ENCODE data around the gene MT1H.
"Not testable (repeated sequence)": the region's sequence is repeated elsewhere in the genome, so short reads cannot be mapped to it uniquely, and the experiment has no call there.

MT1H gene

DNA sequence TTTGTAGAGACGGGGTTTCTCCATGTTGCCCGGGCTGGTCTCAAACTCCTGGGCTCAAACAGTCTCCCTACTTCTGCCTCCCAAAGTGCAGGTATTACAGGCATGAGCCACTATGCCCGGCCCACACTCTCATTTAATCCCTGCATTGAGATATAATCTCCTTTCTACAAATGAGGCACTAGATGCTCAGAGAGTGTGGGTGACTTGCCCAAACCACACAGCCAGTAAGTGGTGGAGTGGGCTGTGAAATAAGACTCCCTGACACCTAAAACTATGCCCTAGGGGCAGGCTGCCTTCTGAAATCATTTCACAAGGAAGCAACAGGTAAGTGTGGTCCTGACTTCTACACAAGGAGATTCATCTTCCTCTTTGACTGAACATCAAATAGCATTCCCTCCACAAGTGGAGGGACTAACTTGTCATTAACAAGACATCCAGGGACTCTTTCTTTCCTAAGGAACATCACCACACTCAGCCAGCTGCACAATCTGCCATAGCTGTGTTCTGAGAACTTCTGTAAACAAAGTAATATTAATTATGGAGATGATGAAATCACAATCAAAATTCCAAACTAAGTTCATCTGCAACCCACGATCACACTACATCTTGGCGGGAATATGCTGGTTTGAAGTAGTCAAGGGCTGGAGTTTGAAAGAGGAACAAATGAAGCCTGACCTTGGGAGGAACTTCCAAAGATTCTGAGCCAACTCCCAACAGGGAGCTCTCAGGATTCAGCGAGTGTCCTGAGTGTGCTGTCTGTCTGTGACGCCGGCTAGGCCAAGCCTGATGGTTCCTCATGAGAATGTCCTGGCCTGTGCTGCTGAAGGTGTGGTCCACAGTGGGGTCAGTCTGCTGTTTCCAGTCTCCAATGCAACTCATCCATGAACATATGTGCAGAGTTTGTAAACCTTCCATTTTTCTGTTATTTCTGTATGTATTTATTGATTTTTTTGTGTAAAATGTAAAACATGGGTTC, 4.0 kb upstream of the MT1H start:
- DNase-seq: not testable (repeated sequence)

DNA sequence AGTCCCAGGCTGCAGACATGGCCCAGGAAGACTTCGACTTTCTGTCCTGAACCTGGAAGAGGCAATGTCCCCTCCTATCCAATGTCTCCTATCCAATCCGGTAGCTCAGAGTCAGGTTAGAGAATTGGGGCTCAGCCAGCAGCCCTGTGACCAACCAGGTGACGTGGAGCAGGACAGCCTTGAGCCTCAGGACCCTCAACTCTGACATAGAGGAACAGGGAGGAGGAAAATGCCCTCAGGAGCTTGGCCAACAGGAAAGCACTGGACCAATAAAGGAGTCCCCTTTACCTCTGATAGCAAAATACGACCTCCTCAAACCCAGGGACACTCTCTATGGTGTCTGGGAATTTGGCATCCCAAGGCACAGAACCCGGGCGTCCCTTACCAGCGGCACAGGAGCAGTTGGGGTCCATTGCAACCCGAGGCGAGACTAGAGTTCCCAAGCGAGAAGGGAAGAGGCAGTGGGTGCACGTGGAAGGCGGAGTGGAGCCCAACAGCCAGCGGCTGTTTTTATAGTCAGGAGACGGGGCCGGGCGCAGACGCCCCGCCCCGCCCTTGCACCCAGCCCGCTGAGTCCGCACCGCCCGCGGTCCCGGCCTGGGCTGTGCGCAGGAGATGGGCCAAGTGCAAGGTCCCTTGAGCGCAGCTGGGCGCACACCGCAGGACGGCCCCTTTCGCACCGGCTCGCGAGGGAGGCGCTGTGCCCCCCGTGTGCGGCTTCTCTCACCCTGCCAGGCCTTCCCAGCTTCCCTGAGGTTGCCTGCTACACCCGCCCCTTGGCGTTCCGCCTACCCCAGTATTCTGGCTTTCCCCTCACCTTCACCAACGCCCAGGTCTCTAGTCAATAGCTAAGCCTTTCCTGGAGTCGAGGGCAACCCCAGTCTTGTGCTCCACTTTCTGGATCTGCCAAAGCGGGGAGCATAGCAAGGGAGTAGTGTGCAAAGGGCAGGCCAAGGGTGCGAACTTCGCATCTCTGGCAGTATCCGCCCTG, 1.7 kb upstream of the MT1H start, which contains the start of gene MT1G:
MT1G (minus strand) TSS at position 485 of the 991 bp plus-strand sequence; CDS start at position 413, 72 bp downstream.
- DNase-seq: no peak

DNA sequence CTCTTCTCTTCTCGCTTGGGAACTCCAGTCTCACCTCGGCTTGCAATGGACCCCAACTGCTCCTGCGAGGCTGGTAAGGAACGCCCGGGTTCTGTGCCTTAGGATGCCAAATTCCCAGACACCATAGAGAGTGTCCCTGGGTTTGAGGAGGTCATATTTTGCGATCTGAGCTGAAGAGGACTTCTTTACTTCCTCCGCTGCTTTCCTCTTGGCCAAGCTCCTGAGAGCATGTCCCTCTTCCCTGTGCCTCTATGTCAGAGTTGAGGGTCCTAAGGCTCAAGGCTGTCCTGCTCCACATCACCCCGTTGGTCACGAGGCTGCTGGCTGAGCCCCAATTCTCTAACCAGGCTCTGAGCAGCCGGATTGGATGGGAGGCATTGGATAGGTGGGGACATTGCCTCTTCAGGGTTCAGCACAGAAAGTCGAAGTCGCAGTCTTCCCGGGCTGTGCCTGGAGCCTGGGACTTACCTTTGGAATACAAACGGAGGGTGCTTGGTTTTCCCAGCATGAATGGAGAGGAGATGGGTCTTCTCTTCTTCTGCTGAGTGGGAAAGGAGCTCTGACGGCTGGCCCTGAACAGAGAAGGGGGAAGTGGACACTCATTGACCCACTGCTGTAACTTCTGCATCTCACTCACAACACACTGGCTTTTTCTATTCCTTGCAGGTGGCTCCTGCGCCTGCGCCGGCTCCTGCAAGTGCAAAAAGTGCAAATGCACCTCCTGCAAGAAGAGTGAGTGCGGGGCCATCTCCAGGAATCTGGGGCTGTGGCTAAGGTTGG, 416 bp downstream of the MT1H start:
- DNase-seq: no peak

DNA sequence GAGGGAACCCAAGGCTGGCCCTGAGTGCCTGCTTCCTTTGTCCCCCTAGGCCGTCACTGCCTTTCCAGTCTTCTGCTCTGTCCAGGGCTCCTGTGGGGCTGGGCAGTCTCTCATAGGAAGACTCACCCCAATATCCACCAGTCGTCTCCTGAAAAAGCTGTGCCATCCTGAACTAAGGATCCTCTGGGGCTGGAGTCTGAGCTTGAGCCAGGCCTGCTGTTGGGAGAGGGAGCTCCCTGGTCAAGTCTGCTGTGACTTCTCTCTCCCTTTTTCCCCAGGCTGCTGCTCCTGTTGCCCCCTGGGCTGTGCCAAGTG, 963 bp downstream of the MT1H start:
- DNase-seq: no peak

DNA sequence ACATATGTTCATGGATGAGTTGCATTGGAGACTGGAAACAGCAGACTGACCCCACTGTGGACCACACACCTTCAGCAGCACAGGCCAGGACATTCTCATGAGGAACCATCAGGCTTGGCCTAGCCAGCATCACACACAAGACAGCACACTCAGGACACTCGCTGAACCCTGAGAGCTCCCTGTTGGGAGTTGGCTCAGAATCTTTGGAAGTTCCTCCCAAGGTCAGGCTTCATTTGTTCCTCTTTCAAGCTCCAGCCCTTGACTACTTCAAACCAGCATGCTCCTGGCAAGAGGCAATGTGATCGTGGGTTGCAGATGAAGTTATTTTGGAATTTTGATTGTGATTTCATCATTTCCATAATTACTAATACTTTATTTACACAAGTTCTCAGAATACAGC, 2.1 kb downstream of the MT1H start:
- DNase-seq: peak; percentile 13

DNA sequence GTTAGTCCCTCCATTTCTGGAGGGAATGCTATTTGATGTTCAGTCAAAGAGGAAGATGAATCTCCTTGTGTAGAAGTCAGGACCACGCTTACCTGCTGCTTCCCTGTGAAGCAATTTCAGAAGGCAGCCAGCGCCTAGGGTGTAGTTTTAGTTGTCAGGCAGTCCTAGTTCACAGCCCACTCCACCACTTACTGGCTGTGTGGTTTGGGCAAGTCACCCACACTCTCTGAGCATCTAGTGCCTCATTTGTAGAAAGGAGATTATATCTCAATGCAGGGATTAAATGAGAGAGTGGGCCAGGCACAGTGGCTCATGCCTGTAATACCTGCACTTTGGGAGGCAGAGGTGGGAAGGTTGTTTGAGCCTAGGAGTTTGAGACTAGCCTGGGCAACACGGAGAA, 2.6 kb downstream of the MT1H start:
- not testable (repeated sequence) for DNase-seq

DNA sequence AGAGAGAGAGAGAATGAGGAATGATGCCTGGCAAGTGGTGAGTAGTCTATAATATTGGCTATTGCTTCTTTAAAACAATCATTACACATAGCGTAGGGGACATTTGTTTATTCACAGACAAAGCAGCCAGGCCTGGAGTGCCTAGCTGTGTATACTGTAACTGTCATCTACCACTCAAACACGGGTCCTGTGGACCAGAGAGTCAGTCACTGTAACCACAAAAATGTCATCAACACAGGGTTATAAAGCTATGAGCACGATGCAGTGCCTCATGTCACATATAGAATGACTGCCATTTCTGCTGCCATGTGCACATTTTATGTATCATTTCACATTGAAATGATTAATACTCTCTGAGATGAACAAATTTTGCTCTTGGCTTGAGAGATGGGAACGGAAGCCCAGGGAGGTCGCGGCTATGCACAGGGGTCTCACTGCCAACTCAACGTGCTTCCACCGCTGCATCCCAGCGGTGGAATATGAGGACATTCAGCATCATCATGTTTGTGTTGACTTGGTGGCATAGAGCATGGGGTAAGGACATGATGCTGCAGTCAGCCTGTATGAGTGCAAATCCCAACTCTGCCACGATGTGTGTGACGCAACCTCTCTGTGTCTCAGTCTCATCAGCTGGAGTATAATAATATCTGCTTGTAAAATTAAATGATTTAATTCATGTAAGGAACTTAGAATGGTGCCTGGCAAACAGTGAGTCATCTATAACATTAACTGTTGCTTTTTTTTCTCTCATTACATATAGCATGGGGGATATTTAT, 3.3 kb downstream of the MT1H start:
- peak; percentile 28 for DNase-seq

DNA sequence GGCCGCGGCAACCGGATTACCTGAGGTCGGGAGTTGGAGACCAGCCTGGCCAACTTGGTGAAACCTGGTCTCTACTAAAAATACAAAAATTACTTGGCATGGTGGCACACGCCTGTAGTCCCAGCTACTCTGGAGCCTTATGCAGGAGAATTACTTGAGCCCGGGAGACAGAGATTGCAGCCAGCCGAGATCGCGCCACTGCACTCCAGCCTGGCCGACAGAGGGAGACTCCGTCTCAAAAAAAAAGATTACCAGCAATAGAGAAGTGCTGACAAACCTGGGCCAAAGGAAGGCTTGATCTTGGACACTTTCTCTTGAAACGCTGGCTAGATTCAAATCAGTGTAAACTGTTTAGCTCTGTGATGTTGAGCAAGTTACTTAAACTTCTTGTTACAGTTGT, 4.3 kb downstream of the MT1H start:
- DNase-seq: peak; percentile 42

DNA sequence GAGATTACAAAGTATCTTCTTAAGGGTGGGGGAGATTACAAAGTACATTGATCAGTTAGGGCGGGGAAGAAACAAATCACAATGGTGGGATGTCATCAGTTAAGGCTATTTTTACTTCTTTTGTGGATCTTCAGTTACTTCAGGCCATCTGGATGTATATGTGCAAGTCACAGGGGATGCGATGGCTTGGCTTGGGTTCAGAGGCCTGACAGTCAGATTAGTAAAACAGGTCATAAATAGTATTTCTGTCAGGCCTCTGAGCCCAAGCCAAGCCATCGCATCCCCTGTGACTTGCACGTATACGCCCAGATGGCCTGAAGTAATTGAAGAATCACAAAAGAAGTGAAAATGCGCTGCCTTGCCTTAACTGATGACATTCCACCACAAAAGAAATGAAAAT, 5.0 kb downstream of the MT1H start:
- DNase-seq: peak; percentile 68

DNA sequence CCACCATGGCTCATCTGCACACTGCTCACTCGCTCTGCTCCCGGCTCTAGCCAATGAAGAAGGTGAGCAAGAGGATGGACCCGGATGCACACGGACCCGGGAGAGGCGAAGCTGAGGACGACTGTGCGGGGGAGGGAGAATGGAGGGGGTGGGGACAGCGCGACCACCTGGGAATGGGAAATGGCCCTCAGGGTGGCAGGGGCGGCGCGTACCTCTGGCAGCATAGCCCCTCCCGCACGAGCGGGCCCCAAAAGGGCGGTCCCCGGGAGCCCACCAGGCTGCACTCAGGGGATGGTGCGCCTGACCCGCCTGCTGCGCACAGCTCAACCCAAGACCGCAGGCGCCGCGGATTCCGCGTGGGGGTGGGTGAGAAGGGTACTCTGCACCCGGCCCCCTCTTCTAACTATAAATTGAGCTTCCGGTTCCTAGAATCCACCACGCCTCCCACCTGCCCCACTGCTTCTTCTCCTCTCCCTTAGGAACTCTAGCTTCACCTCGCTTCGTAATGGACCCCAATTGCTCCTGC, 6.1 kb downstream of the MT1H start:
- DNase-seq: no peak

DNA sequence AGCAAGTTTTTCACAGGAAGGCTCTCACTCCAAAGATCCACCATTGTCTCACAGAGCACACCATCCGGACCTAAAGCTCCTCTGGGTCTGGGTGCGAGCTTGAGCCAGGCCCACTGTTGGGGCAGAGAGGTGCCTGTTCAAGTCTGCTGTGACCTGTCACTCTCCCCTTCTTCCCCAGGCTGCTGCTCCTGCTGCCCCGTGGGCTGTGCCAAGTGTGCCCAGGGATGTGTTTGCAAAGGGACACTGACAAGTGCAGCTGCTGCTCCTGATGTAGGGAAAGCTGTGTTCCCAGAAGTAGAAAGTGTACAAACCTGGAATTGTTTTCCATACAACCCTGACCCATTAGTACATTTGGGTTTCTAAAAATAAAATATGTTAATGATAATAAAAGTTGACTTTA, 7.9 kb downstream of the MT1H start:
- DNase-seq: no peak

DNA sequence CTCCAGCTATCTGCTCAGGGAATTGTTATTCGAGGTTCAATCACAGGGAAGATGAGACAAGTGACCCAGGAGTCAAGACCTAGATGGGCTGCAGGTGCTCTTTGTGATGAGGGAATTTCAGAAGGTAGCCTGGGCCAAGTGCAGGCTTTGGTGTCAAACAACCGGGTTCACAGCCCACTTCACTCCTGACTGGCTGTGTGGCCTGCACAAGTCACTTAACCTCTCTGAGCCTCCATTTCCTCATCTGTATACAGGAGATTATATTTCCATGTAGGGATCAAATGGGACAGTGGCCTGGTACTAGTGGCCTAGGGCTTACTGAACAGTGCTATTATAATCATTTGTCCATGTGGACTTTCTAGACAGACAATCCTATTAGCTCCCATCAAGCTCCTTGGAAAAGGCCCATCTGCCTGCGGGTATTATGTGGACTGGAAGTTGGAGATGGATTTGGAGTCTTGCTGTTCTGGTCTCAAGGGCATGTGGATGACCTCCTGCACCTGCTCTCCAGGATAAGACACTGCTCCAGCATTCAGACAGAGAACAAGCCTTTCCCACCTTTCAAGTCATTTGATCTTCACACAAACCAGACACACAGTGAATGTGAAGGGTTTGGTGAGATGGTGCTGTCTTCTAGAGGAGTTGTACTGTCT, 9.6 kb downstream of the MT1H start:
- DNase-seq: no peak

DNA sequence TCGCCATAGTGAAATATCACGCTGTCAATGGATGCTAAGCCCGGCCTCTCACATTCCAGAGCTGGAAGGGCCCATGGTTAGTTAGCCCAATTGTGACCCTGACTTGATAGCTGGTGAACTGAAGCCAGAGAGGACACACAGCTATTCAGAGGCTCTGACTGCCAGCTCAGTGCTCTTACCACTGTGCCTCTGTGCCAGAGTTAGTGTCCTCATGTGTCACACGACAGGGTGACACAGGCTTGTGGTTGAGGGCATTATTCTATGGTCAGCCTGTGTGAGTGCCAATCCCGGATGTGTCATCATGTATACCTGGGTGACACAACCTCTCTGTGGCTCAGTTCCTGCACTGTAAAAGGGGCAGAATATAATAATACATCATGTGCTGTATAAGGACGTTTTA, 10.2 kb downstream of the MT1H start:
- DNase-seq: no peak

DNA sequence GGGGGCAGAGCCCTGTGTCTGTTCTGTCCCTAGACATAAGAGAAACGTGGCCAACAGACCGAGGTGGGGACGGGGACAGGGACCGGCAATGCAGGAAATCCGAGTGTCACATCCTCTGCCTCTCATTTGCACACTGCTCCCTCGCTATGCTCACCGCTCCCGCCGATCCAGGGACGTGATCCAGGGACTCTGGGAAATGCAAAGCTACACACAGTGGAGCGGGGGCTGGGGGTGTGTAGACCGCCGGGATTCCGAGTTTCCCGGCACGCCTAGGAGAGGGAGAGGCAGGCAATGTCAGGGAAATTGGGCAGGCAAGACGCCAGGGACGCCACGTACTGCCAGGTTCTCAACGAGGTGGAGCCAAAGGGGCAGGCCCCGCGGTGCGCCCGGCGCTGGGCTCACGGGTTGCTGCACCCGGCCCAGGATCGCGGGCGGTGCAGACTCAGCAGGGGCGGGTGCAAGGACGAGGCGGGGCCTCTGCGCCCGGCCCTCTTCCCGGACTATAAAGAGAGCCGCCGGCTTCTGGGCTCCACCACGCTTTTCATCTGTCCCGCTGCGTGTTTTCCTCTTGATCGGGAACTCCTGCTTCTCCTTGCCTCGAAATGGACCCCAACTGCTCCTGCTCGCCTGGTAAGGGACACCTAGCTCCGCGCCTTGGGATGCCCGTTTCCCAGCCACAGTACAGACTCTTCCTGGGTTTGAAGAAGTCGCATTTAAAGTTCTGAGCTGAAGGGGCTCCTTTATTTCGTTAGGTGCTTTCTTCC, 12.5 kb downstream of the MT1H start, which contains the start of gene MT1X:
MT1X (plus strand) TSS at position 532 of the 764 bp plus-strand sequence; CDS start at position 603, 71 bp downstream.
- peak; percentile 92 for DNase-seq

DNA sequence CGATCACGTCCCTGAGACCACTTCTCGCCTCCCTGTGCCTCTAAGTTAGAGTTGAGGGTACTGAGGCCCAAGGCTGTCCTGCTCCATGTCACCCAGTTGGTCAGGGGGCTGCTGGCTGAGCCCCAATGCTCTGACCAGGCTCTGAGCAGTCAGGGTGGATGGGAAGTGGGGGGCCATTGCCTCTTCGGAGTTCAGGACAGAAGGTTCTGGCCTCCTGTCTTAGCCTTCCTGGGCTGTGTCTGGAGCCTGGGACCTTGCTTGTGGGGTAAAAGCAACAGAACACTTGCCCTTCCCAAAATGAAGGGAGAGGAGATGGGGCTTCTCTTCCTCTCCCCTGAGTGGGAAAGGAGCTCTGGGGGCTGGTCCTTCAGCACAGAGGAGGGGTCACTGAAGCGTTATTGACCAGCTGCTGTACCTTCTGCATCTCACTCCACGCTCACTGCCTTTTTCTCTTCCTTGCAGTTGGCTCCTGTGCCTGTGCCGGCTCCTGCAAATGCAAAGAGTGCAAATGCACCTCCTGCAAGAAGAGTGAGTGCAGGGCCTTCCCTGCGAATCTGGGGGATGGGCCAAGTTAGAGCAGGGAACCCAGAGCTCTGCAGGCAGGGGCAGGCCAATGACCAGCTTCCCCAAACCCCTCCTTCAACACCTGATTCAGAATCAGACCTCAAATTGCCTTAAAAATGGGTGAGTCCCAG, 13.2 kb downstream of the MT1H start:
- no peak for DNase-seq

DNA sequence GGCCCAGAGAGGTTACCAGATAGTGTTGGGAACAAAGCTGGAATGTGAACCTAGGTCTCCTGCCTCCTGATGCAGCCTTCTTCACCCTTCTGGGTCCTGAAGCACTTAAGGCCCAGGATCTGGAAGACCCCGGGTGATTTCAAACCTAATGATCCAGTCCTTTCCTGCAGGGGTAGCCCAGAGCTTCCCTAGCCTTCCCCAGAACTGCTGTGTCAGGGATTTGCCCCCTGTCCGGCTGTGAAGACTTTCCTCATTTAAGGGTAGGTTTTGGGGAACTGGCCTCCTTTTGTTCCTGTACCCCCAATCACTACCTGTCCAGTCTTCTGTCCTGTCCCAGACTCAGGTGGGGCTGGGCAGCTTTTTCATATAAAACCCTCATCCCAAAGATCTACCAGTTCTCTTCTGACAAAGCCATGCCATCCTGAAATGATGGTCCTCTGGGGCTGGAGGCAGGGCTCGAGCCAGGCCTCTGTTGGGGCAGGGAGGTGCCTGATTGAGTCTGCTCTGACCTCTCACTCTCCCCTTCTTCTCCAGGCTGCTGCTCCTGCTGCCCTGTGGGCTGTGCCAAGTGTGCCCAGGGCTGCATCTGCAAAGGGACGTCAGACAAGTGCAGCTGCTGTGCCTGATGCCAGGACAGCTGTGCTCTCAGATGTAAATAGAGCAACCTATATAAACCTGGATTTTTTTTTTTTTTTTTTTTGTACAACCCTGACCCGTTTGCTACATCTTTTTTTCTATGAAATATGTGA, 14.0 kb downstream of the MT1H start:
- DNase-seq: no peak

DNA sequence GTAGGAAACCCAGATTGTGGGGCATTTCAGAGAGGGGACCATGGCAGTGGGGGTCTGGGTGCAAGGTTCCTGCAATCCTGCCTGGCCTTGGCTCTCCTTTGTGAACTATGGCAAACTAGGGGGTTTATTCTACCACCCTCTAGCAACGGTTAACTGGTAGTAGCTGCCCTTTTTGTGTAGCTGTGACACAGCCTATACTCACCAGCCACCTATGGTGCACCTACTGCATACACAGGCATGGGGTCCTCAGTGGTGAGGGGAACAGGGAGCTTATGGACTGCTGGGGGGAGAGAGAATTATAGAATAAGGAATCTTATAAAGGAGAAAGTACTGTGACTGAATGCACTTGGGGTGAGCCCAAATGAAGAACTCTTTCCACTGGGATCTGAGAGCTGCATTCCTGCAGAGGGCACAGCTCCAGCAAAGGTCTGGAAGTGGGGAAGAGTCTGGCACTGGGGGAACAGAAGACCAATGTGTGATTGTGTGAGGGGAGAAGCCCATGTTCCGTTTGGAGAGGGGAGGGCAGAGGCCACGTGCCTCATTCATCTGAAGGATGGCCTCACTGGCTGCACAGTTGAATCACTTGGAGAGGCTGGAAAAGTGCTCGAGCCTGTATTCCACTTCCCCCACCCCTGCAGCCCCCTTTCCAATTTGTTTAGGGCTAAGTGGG, 14.8 kb downstream of the MT1H start:
- no peak for DNase-seq

Data from fibroblast of skin of abdomen (primary cell).